ENCODE data around the gene ZNF793.

ZNF793 gene

DNA sequence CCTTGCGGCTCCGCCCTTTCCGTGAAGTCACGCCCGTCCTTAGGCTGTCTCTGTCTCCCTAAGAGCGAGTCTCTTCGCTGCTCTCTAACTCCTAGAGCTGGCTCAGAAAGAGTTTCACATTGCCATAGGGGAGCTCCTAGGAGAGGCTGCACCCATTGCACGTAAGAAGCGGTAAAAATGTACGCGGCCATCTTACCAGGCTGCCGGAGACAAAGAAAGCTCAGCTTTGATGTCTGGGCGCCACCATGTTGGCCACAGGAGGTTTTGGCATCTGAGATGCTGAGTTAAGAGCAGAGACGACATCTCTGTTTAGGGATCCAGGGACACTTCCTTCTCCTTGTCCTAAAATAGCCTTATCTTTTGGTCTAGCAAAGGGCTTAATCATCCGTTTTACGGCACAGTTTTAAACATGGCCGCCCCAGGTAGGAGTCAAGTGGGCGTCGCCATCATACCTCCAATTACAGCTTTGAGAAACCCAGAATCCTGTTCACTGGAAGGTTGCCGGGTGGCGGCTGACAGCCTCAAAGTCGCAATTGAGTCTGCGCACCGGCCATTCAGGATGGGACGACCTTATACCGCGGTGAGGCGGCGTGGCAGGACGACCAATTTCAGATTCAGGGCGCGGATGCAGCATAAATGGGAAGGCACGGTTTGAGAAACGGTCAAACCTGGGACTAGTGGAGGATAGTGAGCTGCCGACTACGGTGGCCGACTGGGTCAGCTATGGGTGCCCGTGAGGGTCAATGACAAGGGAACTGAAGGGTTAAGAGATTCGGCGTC lies at the start of gene ZNF793:
Gene ZNF793, plus strand, starts transcription at position 553 of the 780 bp plus-strand sequence. CDS start 16,501 bp downstream, outside the sequence.
- DNase-seq, result peak; percentile 73

- DNase-seq, result no peak
These were observed 40.4 kb upstream of the ZNF793 start for GRCh38 chr19:37466277-37466797.

DNA sequence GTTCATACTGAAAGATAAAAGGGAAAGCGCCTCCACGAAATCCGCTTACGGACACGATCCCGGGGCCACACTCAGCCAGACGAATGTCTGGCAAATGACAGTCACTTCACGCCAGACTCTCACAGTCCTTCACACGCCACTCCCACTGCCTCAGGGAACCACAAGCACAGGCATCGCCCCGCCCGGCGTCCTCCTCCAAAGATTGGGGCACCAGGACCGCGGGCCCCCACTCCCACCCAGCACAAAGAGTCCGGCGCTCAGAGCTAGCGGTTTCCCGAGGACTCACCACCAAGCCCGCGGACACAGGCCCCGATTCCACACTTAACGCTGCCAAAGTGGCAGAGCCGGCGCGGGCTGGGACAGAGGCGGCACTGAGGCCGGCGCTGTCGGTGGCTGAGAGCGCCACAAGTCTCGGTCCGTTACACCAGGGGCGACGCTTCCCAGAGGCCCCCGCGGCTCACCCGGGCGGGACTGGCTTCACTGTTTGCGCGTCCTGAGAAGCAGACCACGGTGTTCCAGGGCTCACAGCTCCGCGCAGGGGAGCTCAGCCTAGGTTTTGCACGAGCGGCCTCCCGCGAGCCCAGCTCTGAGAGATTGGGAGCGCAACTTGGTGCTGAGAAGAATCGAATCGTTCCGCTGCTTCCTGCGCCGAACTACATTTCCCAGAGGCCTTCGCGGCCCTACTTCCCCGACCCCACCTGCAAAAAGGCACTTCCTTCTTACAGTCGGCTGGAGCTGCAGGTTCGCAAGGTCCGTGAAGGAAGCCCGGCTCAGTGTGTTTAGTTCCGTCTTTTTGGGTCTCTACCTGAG lies 39.7 kb upstream of the ZNF793 start, which contains the start of gene ZNF569:
Gene ZNF569, minus strand, starts transcription at position 647 of the 810 bp plus-strand sequence. CDS start 22,523 bp downstream, outside the sequence.
- peak; percentile 91 for DNase-seq

DNA sequence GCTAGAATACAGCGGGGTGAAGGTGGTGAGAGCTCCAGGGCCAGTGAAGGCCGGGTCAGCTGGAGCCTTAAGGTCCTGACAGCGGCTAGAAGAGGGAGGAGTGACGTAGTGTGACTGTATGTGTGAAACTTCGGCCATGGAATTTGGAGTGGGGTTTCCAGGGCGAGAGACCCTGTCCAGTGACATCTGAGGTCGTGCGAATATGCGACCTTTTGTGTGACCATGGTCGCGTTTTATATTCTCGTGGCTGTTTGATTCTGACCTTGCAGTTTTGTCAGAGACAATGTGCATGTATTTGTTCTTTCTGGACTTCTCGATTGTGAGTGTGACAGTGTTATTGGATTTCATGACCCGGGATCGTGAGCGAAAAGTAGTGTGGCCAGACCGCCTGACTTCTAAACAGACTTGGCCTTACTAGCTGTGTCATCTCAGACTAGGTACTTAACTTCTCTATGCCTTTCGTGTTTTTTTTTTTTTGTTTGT lies 39.1 kb upstream of the ZNF793 start:
- no peak for DNase-seq

GRCh38 chr19:37468961-37469777 lies 37.6 kb upstream of the ZNF793 start, which contains the start of gene ZNF570:
ZNF570 (plus strand) TSS chr19:37469356; CDS start chr19:37470355, 999 bp downstream.
- DNase-seq, result peak; percentile 76

- no peak for DNase-seq
These were observed 36.5 kb upstream of the ZNF793 start for GRCh38 chr19:37470216-37470615.

DNA sequence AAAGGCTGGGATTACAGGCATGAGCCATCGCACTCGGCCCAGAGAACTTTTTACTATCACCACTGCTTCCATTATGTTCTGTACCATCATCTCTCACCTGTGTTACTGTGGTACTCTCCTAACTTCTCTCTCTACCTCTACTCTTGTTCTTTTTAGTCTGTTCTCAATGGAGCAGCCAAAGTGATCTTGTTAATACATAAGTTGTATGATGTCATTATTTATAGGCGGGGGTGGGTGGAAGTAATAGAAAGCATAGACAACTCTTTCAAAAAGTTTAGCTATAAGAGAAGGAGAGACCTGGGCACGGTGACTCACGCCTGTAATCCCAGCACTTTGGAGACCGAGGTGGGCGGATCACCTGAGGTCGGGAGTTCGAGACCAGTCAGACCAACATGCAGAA lies 34.6 kb upstream of the ZNF793 start:
- no peak for DNase-seq

DNA sequence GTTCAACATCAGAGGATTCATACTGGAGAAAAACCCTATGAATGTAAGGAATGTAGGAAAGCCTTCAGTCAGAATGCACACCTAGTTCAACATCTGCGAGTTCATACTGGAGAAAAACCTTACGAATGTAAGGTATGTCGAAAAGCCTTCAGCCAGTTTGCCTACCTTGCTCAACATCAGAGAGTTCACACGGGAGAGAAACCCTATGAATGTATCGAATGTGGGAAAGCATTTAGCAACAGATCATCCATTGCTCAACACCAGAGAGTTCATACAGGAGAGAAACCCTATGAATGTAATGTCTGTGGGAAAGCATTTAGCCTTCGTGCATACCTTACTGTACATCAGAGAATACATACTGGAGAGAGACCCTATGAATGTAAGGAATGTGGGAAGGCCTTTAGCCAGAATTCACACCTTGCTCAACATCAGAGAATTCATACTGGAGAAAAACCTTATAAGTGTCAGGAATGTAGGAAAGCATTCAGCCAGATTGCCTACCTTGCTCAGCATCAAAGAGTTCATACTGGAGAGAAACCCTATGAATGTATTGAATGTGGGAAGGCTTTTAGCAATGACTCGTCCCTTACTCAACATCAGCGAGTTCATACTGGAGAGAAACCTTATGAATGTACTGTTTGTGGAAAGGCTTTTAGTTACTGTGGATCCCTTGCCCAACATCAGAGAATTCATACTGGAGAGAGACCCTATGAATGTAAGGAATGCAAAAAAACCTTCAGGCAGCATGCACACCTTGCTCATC lies 22.2 kb upstream of the ZNF793 start:
- no peak for DNase-seq

DNA sequence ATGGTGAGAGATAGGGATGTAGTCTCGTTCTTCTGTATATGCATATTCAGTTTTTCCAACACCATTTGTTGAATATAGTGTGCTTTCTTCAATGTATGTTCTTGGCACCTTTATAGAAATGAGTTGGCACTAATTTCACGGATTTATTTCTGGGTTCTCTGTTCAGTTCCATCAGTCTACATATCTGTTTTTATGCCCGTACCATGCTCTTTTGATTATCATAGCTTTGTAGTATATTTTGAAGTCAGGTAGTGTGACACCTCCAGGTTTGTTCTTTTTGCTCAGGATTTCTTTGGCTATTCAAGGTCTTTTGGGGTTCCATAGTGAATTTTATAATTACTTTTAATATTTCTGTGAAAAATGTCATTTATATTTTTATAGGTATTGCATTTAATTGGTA lies 14.5 kb upstream of the ZNF793 start:
- no peak for DNase-seq

GRCh38 chr19:37505958-37506386 lies 767 bp upstream of the ZNF793 start:
- no peak for DNase-seq

DNA sequence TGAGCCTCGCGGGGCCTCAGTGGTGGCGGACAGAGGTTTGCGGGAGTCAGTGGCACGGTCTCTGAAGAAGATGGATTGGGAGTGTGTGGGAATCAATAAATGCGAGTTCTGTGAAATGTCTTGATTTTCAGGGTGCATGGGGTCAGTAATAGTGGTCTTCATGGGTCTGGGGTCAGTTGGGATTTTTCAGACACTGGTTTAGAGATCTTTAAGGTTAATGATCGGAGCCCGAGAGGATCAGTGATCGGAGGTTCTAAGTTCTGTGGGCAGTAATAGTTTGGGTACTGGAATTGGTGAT lies 377 bp downstream of the ZNF793 start:
- DNase-seq, result no peak

- no peak for DNase-seq
These were observed 4.4 kb downstream of the ZNF793 start for GRCh38 chr19:37511186-37511585.

DNA sequence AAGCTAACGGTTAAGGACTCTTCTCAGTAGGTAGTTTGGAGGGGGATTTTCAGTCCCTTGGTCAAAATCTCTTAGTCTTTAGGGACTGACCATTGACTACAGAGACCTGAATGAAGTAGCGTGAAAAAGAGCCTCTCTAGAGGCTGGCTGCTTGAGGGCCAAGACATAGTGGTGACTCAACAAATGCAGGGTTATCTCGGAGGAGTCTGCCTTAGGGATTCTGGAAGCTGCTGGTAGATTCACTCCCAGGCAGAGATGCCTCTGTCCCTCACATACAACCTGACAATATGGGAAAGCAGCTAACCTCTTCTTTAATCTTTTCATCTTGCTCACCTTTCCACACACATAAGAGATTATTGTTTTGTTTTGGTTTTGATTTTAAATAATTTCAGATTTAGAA lies 5.1 kb downstream of the ZNF793 start:
- DNase-seq, result no peak

GRCh38 chr19:37513397-37513796 lies 6.7 kb downstream of the ZNF793 start:
- no peak for DNase-seq

GRCh38 chr19:37519890-37520289 lies 13.2 kb downstream of the ZNF793 start:
- no peak for DNase-seq

DNA sequence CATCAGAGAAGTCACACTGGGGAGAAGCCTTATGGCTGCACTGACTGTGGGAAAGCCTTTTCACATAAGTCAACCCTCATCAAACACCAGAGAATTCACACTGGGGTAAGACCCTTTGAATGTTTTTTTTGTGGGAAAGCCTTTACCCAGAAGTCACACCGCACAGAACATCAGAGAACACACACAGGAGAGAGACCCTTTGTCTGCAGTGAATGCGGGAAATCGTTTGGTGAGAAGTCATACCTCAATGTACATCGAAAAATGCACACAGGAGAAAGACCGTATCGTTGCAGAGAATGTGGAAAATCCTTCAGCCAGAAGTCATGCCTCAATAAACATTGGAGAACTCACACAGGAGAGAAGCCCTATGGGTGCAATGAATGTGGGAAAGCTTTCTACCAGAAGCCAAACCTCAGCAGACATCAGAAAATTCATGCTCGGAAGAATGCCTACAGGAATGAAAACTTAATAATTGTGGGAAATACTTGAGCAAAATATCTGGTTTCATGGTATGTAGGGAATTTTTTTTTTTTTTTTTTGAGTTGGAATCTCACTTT lies 30.7 kb downstream of the ZNF793 start:
- DNase-seq, result no peak

- no peak for DNase-seq
These were observed 44.6 kb downstream of the ZNF793 start for GRCh38 chr19:37551129-37551993.

DNA sequence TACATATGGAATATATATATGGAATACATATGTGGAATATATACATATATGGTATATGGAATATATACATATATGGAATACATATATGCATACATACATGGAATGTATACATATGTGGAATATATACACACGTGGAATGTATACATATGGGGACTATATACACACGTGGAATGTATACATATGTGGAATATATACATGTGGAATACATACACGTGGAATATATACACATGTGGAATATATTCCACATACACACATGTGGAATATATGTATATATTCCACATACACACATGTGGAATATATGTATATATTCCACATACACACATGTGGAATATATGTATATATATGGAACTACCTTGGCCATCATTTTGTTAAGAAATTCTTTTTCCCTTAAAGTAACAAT lies 56.8 kb downstream of the ZNF793 start:
- no peak for DNase-seq

DNA sequence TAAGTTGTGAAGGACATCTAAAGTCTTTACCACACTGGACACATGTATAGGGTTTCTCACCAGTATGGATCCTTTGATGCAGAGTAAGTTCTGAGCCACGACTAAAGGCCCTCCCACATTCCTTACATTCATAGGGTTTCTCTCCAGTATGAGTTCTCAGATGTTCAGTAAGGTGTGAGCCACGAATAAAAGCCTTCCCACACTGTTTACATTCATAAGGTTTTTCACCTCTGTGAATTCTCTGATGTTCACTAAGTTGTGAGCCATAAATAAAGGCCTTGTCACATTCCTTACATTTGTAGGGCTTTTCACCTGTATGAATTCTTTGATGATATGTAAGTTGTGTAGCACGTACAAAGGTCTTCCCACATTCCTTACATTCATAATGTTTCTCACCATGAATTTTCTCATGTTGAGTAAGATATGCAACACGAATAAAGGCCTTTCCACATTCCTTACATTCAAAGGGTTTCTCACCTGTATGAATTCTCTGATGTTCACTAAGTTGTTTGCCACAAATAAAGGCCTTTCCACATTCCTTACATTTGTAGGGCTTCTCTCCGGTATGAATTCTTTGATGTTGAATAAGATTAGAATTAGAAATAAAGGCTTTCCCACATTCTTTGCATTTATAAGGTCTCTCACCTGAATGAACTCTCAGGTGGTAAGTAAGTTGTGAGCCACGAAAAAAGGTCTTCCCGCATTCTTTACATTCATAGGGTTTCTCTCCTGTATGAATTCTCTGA lies 58.1 kb downstream of the ZNF793 start:
- DNase-seq, result no peak

DNA sequence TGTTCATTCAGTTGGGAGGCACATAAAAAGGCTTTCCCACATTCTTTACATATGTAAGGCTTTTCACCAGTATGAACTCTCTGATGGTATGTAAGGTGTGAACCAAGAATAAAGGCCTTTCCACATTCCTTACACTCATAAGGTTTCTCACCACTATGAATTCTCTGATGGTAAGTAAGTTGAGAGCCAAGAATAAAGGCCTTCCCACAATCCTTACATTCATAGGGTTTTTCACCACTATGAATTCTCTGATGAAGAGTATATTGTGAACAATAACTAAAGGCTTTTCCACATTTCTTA lies 58.6 kb downstream of the ZNF793 start:
- DNase-seq, result no peak
